DMS153 treated with DMSO at 0.1 percent for 48 hours (cell line): ENCODE results near the gene MSLN.

ENCODE experiments used
- DNase-seq: peaks from one replicate; lab custom pipeline; 2025; ENCODE audit not compliant: unreplicated experiment; lab: John Stamatoyannopoulos, UW

Gene MSLN

GRCh38 chr16:788399-789126 is 28.0 kb downstream of the MSLN start, which contains the start of gene CHTF18:
Gene CHTF18 (plus strand): TSS chr16:788620. CDS start chr16:788685, 65 bp downstream.
- DNase-seq, result peak; percentile 77

GRCh38 chr16:789191-789850 is 28.8 kb downstream of the MSLN start:
- no peak for DNase-seq

- DNase-seq, result no peak
Measured at GRCh38 chr16:790086-790485, 29.6 kb downstream of the MSLN start.

GRCh38 chr16:791131-791530 is 30.6 kb downstream of the MSLN start:
- DNase-seq, result no peak

- DNase-seq, result no peak
Measured at GRCh38 chr16:792221-792995, 31.9 kb downstream of the MSLN start.

GRCh38 chr16:793414-793813 is 32.9 kb downstream of the MSLN start:
- no peak for DNase-seq

- DNase-seq, result no peak
Measured at GRCh38 chr16:794091-794822, 33.7 kb downstream of the MSLN start.

GRCh38 chr16:794853-795466 is 34.4 kb downstream of the MSLN start:
- DNase-seq, result no peak

GRCh38 chr16:795580-796229 is 35.2 kb downstream of the MSLN start:
- DNase-seq, result peak; percentile 2

GRCh38 chr16:796296-797119 is 36.0 kb downstream of the MSLN start:
- DNase-seq, result no peak

GRCh38 chr16:797120-797420 is 36.5 kb downstream of the MSLN start:
- DNase-seq, result no peak

- DNase-seq, result no peak
Measured at GRCh38 chr16:797686-798085, 37.2 kb downstream of the MSLN start.

- DNase-seq, result no peak
Measured at GRCh38 chr16:798666-799065, 38.1 kb downstream of the MSLN start.

GRCh38 chr16:799111-799947 is 38.8 kb downstream of the MSLN start:
- DNase-seq, result no peak

- DNase-seq, result no peak
Measured at GRCh38 chr16:799948-800833, 39.7 kb downstream of the MSLN start, which contains the start of gene GNG13. Gene GNG13 (minus strand): TSS chr16:800734. CDS start chr16:799077, 1,657 bp downstream.

GRCh38 chr16:800834-801511 is 40.4 kb downstream of the MSLN start:
- DNase-seq, result no peak
